DMS153 treated with DMSO at 0.1 percent for 48 hours (cell line): Measurements from ENCODE around the gene PLPP1.

Experiments
- DNase-seq: peaks from one replicate; lab custom pipeline; 2025; ENCODE audit not compliant: unreplicated experiment; lab: John Stamatoyannopoulos, UW

PLPP1 gene

DNA sequence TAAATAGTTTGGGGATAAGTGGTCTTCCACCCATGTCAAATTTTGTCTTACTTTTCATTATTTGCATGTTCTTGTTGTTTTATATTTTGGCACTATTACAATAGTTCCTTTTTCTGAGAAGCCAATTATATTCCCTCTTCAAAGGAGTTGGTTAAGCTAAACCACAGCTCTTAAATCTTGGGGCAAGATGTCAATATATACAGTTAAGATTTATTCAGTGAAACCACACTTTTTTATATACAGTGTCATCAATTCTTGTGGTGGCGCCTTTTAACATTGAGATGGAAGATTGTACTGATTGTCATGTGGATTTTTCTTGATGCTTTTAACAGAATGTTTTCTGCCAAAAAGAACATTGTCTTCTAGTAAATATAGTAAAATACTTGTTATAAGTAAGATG lies 122.9 kb downstream of the PLPP1 start:
- DNase-seq = no peak

DNA sequence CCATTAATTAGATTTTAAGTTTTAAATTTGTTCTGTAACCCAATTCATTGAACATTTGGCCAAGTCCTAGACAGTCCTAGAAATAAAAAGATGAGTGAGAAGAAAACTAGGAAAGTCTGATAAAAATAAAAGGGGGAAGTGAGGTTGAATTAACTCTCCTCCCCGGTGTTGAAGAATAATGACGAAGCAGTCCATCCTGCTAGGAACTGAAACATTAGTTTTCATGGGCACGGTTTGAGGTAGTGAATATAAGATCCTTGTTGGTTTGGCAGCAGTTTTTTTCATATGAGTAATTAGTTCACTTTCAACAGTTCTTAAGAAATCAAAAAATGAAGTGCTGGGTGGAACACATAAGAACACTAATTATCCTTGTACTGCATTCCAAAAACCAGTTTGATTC lies 123.9 kb downstream of the PLPP1 start:
- no peak for DNase-seq

DNA sequence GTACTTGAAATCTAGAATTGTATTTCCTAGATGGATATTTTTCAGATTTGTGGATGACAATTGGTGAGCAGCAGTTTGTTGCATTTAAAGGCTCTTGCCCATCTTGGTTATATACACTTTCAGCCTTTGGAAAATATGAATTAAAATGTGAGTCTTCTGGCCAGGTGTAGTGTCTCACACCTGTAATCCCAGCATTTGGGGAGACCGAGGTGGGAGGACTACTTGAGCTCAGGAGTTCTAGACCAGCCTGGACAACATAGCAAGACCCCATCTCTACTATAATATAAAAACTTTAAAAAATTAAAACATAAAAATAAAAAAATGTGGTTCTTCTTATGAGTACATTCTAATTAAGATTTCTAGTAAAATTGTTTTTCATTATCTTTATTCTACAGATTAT lies 125.0 kb downstream of the PLPP1 start:
- DNase-seq = no peak

DNA sequence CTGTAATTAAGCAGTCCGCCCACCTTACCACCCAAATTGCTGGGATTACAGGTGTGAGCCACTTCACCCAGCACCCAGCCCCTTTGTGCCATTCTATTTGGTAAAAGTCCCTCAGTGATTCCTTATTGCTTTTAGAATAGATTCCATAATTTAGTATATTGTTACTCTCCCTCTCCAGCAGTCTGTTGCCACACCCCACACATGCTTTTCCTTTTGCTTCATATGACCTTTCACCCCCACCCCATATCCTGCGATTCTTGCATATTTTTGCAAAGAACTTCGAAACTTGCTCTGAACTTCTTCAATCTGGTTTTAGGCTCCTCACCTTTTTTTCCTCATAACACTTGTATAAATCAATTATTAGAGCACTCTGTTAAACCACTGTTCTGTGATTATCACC lies 126.8 kb downstream of the PLPP1 start:
- DNase-seq = no peak

DNA sequence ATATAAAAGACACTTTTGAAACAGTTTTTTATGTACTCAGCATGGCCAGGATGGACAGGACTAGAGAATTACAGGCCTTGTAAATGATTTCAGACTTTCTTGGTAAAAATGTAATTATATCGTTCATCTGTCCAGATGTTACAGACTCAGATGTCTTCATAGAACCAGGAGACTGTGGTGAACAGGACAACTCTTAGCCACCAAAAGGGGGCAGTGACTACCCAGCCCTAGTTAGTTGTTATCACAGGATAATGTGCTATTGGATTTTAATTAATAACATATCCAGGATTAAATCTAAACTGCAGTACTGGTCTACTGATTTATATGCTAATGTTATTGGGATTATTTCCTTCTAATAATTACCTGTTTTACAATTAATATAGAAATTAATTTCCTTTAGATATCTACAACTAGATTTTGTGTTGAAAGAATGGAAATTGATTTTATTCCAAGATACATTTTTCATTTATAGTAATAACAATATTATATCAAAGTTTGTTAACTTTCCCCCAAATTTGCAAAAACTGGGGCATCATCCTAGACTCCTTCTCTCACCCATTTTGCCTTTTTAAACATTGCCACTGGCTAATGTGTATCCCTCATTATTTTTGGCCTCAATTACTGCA lies 127.6 kb downstream of the PLPP1 start:
- peak; percentile 4 for DNase-seq

DNA sequence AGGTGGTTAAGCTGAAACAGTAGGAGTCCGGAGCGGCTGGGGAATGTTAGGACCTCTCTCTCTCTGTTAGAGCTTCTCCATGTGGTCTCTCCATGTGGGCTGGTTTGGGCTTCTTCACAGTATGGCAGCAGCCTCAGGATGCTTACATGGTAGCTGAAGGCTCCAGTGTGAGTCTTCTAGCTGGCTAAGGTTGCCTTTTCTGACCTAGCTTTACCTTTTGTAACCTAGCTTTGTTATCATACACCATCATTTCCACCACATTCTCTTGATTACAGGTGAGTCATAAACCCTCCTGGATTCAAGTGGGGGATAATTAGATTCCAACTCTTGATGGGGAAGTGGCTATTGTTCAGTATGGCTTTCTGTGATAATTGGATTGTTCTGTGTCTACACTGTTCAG lies 128.5 kb downstream of the PLPP1 start:
- peak; percentile 26 for DNase-seq

DNA sequence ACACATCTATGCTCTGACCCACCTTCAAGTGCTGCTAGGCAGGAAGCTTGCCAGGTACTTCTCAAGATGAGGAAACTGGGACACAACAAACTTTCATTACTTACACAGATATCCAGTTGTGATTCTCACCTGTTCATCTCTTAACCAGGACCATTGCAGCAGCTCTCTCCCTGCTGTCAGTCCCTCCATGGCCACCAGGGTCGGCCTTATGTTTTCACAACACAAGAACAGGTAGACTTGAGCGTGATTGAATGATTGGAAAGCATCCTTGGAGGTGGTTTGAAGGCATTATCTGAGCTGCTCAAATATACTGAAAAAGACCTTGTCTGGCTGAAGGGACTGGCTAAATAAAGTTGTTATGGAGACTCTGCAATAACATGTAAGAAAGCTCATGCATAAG lies 132.6 kb downstream of the PLPP1 start:
- no peak for DNase-seq

DNA sequence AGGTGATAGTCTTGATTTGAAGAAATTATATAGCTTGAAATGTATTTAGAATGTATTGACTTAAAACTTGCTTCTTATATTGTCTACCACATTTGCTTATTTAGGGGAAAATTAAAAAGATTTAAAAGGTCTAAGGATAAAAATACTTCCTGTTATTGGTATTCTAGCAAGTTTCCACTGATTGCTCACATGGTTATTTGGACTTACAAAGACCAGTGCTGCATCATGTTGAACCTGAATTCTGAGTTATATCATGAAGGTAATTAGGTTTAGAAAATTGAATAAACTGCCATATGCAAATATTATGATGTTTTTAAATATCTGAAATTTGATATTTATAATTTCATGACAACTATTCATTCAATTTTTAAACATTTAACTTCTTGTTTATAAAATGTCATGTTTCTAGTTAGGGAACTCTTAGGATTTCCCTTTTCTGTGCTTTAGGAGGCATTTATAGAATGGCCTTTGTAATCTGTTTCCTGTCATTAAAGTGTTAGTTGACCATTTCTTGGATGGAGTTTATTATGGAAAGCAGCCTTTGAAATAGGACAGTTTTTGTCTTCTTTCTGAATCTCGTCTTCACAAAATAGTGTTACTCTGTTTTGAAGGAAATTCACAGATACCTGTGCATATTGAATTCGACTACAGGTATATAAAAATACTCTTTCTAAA lies 141.1 kb downstream of the PLPP1 start:
- no peak for DNase-seq

DNA sequence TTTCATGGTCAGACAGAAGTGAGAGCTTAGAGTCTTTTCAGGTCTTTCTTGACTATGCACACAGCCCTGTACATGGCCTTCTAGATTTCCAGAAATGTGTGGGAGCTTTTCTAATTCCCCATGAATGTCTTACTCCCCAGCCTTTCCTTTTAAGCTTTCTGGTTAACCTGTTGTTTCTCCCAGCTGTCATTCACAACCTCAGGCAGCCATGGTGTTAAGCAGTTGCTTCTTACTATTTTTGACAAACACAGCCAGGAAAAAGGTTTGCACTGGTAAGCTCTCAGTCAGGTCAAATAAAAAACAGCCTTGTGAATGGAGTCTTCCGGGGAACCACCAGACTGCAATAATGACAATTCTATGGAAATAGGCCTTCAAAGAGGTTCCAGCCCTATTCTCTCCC lies 142.1 kb downstream of the PLPP1 start:
- DNase-seq = no peak

DNA sequence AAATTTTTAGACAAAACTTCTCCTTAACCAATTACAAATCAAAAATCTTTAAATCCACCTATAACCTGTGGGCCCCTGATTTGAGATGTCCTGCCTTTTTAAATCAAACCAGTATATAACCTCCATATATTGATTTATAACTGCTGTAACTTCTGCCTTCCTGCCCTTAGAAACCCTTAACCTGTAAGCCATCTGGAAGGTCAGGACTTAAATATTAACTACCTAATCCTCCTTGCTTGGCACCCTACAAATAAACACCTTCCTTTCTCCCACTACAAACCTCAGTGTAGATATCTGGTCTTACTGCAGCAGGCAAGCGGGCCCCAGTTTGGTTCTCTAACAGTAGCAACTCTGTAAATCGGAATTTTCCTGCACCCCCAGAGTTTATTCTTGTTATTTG lies 143.1 kb downstream of the PLPP1 start:
- no peak for DNase-seq

DNA sequence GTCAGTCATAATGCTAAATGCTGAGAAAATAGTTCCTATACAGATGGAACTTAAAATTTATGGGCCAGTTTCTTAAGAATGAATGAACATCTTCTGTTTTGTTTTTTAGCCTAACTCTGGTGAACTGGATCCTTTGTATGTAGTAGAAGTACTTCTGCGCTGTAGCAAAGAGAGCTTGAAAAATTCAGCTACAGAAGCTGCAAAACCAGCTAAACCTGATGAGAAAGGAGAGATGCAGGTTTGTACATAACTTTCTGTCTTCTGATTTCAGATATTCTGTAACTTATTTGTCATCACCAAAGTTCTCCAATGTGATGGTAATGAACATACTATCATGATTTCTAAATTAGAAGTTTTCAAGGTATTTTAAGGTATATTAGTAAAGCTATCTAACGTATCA lies 146.9 kb downstream of the PLPP1 start:
- DNase-seq = no peak

DNA sequence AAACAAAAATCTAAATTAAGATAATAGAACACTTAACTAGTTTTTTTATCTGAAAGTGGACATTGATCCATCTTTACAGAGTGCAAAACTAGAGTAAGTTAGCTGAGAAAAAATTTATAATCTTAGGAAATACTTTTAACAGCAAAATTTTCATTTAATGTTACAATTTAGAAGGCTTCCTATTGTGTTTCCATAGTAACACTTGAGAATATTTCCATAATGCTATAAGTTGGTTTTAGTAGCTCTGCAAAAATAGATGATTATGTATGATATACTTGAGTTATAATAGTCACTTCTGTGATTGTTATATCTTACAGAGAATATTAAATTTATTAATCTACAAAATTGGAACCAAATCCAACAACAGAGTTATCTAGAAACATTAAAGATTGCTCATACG lies 148.4 kb downstream of the PLPP1 start:
- DNase-seq = no peak

DNA sequence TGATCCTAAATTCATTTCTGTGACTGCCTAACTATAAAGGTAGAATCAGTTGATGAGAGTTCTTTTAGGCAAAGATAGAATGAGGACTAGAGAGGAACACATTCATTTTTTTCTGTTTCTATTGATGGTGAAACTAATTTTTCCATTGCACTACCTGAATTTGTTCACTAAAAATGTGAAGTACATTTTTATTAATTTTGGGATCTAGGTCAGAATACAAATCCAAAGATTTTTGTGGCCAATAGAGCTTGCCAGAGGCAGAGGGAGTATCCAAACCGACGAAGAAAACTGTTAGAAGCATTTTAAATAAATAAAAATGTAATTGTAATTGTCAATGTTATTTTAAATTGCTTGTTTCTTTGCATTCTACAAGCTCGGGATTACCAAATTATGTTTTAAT lies 148.9 kb downstream of the PLPP1 start:
- DNase-seq = no peak

DNA sequence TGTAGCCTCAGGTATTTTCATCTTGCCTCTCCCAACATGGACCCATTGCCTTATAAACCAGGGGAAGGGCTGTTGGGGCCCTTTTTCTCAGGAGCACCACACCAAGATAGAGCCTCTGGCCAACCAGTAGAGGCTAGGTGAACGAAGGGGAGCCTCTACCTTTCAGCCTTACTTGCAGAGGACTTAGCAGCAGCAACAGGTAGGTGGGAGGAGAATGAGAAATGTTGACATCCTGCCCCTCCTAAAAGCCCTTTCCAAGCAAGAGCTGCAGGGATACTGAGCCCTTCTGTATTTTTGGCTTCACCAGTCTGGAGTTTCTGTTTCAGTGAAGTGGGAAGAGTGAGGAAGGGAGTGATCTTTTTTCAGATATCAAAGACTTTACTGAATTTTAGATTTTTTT lies 149.5 kb downstream of the PLPP1 start:
- DNase-seq = no peak

DNA sequence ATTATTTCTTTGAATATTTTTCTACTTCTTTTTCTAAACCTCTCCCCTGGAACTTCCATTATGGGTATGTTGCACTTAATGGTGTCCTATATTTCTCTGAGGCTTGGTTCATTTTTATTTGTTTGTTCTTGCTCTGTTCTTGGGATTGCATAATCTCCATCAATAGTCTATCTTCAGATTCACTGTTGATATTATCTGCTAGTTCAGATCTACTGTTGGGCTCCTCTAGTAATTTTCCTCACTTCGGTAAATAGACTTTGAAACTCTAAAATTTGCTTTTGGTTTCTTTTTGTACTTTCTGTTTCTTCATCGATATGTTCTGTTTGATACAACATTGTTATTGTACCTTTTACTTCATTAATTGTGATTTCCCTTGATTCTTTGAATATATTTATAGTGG lies 150.7 kb downstream of the PLPP1 start:
- DNase-seq = no peak

DNA sequence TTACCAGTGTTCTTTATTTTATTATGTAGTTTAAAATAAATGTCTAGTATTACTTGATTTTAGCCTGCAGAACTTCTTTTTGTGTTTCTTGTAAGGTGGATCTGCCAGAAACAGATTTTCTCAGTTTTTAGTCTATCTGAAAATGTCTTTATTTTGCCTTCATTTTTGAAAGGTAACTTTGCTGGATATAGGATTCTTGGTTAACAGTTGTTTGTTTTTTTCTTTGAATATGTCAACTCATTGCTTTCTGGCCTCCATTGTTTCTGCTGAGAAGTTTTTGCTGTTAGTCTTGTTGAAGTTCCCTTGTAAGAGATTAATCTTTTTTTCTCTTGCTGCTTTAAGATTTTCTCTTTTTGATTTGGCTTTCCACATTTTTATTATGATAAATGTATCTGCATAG lies 151.5 kb downstream of the PLPP1 start:
- DNase-seq = no peak

DNA sequence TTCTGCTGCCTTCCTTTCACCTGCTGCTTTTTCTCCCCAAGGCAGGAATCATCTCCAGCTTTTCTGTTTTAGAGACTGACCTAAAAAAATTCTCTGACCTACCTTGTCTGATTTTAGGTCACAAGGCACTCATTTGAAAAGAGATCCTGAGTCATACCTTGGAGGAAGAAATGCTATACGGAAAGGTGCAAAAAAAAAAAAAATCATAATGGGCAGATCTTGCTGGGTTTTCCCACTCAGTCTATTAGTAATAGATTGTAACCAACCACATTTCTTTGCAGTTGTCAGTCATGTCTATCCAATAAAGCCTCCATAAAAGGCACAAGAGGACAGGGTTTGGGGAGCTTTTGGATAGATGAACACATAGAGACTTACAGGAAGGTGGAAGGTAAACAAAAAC lies 157.0 kb downstream of the PLPP1 start:
- DNase-seq = no peak
